Stimulated activated CD4-positive, alpha-beta T cell treated with anti-CD3 and anti-CD28 coated beads, Interleukin-1b, Interleukin-23, amount 100 ng/mL, for 1 hour (primary cell): Measurements from ENCODE around the gene IRF9.

Experiments used
- DNase-seq, 2 donors: peaks; one replicate each; pipeline ENCODE4 v3.0.0-alpha.2; 2020; ENCODE audit warnings: low read depth in 2 of 2

Gene IRF9

GRCh38 chr14:24177891-24178290, 16.8 kb downstream of the IRF9 start:
- DNase-seq, result no peak

DNA sequence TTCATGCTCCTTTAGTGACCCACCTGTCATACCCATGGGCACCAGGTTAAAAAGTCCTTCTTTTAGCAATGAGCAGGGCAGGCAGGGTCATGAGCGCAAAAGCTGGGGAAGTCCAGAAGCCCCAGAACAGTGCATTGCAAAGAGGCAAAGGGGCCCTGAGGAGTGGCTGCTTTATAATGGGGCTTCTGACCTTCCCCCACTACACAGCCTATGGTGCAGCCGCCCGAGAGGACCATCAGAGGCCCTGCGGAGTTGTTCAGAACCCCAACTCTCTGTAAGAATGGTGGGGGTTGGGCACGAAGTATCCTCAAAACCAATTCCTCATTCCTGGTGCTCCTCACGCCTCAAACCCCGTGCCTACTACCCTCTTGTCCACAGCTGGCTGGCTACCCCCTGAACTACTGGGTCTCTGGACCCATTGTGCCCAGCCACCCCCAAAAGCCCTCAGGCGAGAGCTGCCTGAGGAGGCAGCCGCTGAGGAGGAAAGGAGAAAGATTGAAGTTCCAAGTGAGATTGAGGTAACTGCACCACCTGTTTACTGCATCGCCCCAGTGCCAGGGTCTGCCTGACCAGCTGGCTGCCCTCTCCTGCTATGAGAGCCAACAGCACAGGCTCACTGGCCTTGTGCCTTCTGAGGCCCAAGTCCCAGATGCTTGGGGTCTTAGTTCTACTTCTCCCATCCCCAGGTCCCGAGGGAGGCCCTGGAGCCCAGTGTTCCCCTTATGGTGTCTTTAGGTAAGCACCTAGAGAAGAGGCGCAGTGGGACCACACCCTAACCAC, 17.5 kb downstream of the IRF9 start:
- DNase-seq, result no peak

DNA sequence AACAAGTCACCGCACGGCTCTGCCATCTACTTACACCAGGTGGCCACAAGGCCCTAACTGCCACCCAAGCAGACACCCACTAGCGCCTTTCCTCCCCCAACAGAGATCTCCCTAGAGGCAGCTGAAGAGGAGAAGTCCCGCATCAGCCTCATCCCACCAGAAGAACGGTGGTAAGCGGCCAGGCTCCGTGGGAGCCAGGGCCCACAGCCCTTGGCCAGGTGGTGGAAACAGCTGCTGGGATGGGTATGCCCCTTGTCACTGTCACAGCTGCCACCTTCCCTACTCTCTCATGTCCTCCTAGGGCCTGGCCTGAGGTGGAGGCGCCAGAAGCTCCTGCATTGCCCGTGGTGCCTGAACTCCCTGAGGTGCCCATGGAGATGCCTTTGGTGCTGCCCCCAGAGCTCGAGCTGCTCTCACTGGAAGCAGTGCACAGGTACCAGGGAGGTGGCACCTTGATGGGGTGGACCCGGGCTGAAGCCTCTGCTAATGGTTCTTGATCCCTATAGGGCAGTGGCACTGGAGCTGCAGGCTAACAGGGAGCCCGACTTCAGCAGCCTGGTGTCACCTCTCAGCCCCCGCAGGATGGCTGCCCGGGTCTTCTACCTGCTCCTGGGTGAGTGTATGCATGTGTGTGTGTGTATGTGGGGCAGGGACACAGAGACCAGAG, 18.4 kb downstream of the IRF9 start:
- DNase-seq, result no peak

- no peak for DNase-seq
Measured at GRCh38 chr14:24179961-24180796, 19.1 kb downstream of the IRF9 start.

- no peak for DNase-seq
Measured at GRCh38 chr14:24181371-24182077, 20.5 kb downstream of the IRF9 start.

GRCh38 chr14:24182110-24182882, 21.2 kb downstream of the IRF9 start:
- DNase-seq, result no peak

- no peak for DNase-seq
Measured at GRCh38 chr14:24183014-24183481, 22.0 kb downstream of the IRF9 start.

- no peak for DNase-seq
Measured at GRCh38 chr14:24184104-24184970, 23.3 kb downstream of the IRF9 start.

GRCh38 chr14:24185026-24185425, 24.0 kb downstream of the IRF9 start:
- DNase-seq, result no peak

DNA sequence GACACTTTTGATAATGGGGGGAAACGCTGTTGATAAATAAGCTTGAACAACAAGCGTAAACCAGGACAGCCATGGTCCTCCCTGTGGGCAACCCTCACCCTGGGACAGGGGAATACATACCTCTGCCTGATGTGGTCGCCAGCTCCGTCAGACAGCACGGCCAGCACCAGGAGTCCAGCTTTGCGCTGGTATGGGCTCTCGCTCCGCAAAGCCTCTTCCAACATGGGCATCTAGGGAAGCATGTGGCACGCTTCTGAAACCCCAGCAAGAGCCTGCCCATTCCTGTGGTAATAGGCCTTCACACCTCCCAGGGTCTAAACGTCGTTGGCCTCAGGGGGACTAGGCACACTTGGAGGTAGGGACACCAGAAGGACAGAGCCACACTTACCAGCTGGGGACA, 24.7 kb downstream of the IRF9 start:
- DNase-seq, result no peak

GRCh38 chr14:24186831-24187538, 25.9 kb downstream of the IRF9 start:
- no peak for DNase-seq

DNA sequence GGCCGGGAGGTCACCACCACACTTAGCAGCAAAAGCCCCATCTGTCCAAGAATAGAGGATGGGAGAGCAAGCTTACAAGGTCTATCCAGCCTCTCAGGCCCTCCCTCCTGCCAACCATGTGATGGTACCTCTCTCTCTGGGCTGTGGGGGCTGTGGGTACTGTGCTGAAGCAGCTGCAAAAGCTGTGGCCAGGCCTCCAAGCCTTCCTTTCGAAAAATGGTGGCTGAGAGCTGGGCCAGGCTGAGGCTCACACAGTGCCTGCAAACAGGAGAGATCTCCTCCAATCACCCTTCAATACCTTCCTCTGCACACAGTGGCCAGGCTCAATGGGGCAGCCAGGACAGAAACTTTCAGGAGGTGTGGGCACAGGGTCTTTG, 26.5 kb downstream of the IRF9 start:
- no peak for DNase-seq

DNA sequence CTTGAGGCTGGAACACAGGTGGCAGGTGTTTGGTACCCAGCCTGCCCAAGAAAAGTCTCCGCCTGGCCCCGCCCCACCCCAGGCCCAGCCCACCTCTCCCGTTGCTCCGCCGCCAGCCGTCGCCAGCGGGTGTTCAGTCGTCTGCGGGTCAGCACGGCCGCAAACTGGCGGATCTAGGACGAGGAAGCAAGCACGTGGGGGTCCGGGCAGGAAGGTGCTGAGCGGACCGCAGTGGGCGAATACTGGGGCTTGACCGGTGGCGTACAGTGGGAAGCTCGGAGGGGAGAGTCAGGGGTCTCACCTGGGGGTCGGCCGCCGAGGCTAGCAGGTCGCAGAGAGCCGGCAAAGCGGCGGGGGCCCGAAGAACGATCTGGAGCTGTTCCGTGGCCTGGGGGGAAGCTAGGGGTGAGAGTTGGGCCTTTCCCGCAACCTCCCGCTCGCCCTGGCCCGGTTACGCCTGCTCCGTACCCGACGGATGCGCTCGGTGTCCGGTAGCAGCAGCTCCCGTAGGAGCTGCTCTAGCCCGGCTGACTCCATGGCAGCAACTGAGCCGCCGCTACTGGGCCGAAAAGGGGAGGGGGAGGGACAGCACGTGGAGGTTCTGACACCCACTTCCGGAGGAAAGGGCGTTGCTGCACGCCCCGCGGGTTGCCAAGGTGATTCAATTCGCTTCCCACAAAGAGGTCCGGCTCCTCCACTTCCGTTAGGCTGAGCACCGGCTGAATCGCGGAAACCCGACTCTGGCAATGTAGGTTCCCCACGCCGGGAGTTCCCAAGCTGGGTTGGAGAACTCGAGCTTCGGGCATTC, 27.4 kb downstream of the IRF9 start, which contains the start of gene IPO4:
Gene IPO4 (minus strand): TSS at position 566 of the 808 bp plus-strand sequence. CDS start 29 bp downstream, at position 537.
- peak; percentile 82 to 87 for DNase-seq

DNA sequence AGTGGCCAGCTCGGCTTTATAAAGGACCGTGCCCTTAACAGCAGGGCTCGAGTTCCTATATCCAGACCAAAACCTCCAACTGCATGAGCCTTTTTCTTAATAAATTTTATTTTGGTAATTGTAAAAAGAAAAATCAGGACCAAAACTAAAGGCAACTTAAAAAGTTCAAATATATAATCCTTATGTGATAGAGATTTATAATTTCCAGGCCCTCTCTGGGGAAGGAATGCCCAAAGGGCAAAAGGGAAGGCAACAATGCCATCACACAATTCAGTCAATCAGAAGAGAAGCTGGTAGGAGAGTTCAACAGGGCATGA, 28.0 kb downstream of the IRF9 start:
- DNase-seq, result no peak

GRCh38 chr14:24189460-24189859, 28.4 kb downstream of the IRF9 start:
- DNase-seq, result no peak

GRCh38 chr14:24190416-24190815, 29.4 kb downstream of the IRF9 start:
- no peak for DNase-seq

DNA sequence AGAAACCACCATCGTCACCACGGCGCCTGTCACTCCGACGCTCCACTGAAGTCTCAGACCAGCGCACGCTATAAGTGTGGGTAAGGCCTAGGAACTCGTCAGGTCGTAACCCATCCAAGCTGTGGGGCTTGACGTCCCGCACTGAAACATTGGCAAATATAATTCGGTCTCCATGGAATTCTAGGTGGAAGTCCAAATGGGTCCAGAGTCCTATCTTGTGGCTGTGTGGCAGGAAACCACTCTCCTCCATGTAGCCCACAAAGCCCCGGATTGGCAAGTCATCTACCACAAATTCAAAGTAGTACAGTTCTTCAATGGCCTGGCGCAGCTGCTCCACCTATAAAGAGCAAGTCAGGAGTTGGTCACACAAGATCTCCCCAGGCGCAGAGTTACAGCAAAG, 31.9 kb downstream of the IRF9 start:
- DNase-seq, result no peak

DNA sequence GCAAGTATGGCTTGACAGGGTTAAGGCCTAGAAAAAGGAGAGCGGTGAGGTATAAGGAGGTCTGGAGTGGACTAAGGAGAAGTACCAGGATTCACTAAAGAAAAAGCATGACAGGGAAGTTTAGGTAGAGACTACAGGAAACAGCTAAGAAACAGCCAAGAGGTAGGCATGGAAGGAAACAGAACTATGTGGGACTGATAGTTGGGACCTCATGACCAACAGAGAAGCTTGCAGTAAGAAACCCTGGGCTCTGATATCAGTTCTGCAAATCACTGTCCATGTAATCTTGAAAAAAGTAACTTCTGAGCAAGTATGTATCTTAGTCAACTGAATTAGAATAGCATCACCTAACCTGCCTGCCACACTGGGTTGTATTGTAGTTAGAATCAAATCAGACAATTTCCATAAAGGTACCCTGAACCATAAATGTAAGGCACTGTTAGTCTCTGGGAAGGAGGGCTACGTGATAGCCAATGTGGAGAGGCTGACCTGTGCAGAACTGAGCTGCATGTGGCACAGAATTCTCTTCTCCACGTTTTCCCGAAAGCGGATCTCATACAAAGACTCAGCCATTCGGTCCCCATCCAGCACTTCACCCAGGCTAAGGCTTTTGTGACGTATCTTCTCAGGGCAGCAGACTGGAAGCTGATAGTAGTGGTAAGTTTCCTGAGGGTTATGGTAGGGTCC, 33.3 kb downstream of the IRF9 start:
- no peak for DNase-seq
